GM23338 (cell line): Measurements from ENCODE around the gene KRTAP12-1. TPM values are rescaled to one million over a fixed set of nuclear protein-coding genes. Genes with fewer than 3 reads are reported as not detected.

Experiments
- ATAC-seq: fragments of 200-7000 bp; cut with Tn5 transposase; 3 replicates; pipeline ENCODE4 v1.9.1; 2020
- DNase-seq: peaks from one replicate; pipeline ENCODE4 v3.0.0-alpha.2; 2015; ENCODE audit warnings: low spot score
- H2AFZ ChIP-seq: fragments of 200-600 bp; sonication (generic); 2 replicates; pipeline ENCODE4 v1.8.0; 2016; ENCODE audit warnings: antibody characterized with exemption, mild to moderate bottlenecking, moderate library complexity
- H3F3A ChIP-seq: fragments of 200-600 bp; sonication (generic); replicated peaks from 2 replicates; pipeline ENCODE4 v1.8.0; 2017; ENCODE audit warnings: antibody characterized with exemption, mixed run types, low read depth
- H3K27ac ChIP-seq: fragments of 200-600 bp; sonication (generic); 2 replicates; pipeline ENCODE4 v1.6.1; 2016; ENCODE audit warnings: low read depth
- H3K27me3 ChIP-seq: fragments of 200-600 bp; sonication (generic); 2 replicates; pipeline ENCODE4 v1.8.0; 2016; ENCODE audit warnings: mild to moderate bottlenecking, mixed run types, moderate library complexity; ENCODE audit not compliant: insufficient read depth
- H3K36me3 ChIP-seq: fragments of 200-600 bp; sonication (generic); 2 replicates; pipeline ENCODE4 v1.8.0; 2016; ENCODE audit warnings: mild to moderate bottlenecking; ENCODE audit not compliant: insufficient read depth
- H3K4me1 ChIP-seq: fragments of 200-600 bp; sonication (generic); 2 replicates; pipeline ENCODE4 v1.8.0; 2016; ENCODE audit warnings: mild to moderate bottlenecking, moderate library complexity; ENCODE audit not compliant: insufficient read depth
- H3K4me2 ChIP-seq: fragments of 200-600 bp; sonication (generic); 2 replicates; pipeline ENCODE4 v1.7.1; 2017; ENCODE audit warnings: mixed run types
- H3K4me3 ChIP-seq: fragments of 200-600 bp; sonication (generic); 2 replicates; pipeline ENCODE4 v1.6.1; 2016; ENCODE audit warnings: mixed run types
- H3K79me2 ChIP-seq: fragments of 200-600 bp; sonication (generic); replicated peaks from 2 replicates; pipeline ENCODE4 v1.8.0; 2017; ENCODE audit warnings: mild to moderate bottlenecking; ENCODE audit not compliant: insufficient read depth
- H3K9me2 ChIP-seq: fragments of 200-600 bp; sonication (generic); 2 replicates; pipeline ENCODE4 v1.8.0; 2017; ENCODE audit not compliant: insufficient read depth
- H4K20me1 ChIP-seq: fragments of 200-600 bp; sonication (generic); replicated peaks from 2 replicates; pipeline ENCODE4 v1.8.0; 2017; ENCODE audit warnings: mild to moderate bottlenecking; ENCODE audit not compliant: insufficient read depth
- H3K27ac Mint-ChIP-seq: 2 replicates; pipeline ENCODE4 v1.8.0; 2020; ENCODE audit warnings: inconsistent platforms, mild to moderate bottlenecking, moderate library complexity, mixed read lengths
- H3K27me3 Mint-ChIP-seq: 3 replicates; pipeline ENCODE4 v1.8.0; 2022; ENCODE audit warnings: low read depth, mild to moderate bottlenecking, moderate library complexity, mixed read lengths, inconsistent platforms; ENCODE audit not compliant: insufficient read depth, poor library complexity
- H3K36me3 Mint-ChIP-seq: 3 replicates; pipeline ENCODE4 v1.8.0; 2021; ENCODE audit warnings: low read depth, mild to moderate bottlenecking, inconsistent platforms, moderate library complexity, mixed read lengths
- H3K4me1 Mint-ChIP-seq: 3 replicates; pipeline ENCODE4 v1.8.0; 2020; ENCODE audit warnings: mild to moderate bottlenecking, inconsistent platforms, mixed read lengths
- H3K4me3 Mint-ChIP-seq: 3 replicates; pipeline ENCODE4 v1.8.0; 2021; ENCODE audit warnings: moderate library complexity, mild to moderate bottlenecking, inconsistent platforms, mixed read lengths
- H3K9me3 Mint-ChIP-seq: 3 replicates; pipeline ENCODE4 v1.8.0; 2020; ENCODE audit warnings: moderate library complexity, mild to moderate bottlenecking, inconsistent platforms, mixed read lengths
- EZH2 ChIP-seq: fragments of 200-600 bp; sonication (generic); IDR thresholded peaks from one replicate; pipeline ENCODE4 v1.8.0; 2017; ENCODE audit warnings: antibody characterized with exemption, mild to moderate bottlenecking, low read depth; ENCODE audit not compliant: unreplicated experiment
- REST ChIP-seq: IDR thresholded peaks from one replicate; pipeline ENCODE4 v1.6.1; 2018; ENCODE audit warnings: antibody characterized with exemption; ENCODE audit not compliant: unreplicated experiment
- ZNF114 ChIP-seq: fragments of 250-450 bp; sonication (Bioruptor Pico); IDR thresholded peaks from 2 replicates; pipeline ENCODE4 v1.5.0; 2020; ENCODE audit warnings: mild to moderate bottlenecking, moderate library complexity
- ZNF462 ChIP-seq: fragments of 250-450 bp; sonication (Bioruptor Pico); IDR thresholded peaks from 2 replicates; pipeline ENCODE4 v1.5.0; 2020; ENCODE audit warnings: mild to moderate bottlenecking, moderate library complexity
- polyA plus RNA-seq: library from polyadenylated mRNA; unstranded; fragments of >200 nt; fragmentation: Nextera tagmentation; extraction: Ambion mirVana; gene quantifications from 2 replicates; pipeline ENCODE4 v1.2.1, GENCODE V29; 2016
- total RNA-seq: library from RNA; depleted of rRNA; stranded (reverse); fragments of >200 nt; shearing (Covaris generic); gene quantifications from 2 replicates; pipeline ENCODE4 v1.2.3, GENCODE V29; 2014

KRTAP12-1 gene
- total and polyA plus RNA-seq, 2 experiments from 2014 or later, result not detected

GRCh38 chr21:44687671-44688070 is 5.7 kb upstream of the KRTAP12-1 start (continued):
- TF ChIP-seq ZNF462 (no peak), ZNF114 (CRISPR knock-in tag) (no peak)

- Histone ChIP-seq H3K4me1 (peaks cover 6% of the 10 kb centered on the region), H3F3A (0 out of 2 replicates have a peak, but pooled peaks cover 4% of the 10 kb centered on the region), H2AFZ (peak overlapping the region; percentile 92), H3K9me2 (no peaks in the 10 kb centered on the region), H3K4me2 (0 out of 2 replicates have a peak overlapping the region, but pooled peaks have one; percentile 8), H4K20me1 (no peaks in the 10 kb centered on the region), H3K79me2 (no peaks in the 10 kb centered on the region), H3K36me3 (no peaks in the 10 kb centered on the region), H3K27ac (no peak overlapping the region), H3K27me3 (no peaks in the 10 kb centered on the region), H3K4me3 (no peak overlapping the region)
- Mint-ChIP-seq H3K27ac (no peak overlapping the region; the same call in 1 of the 2 replicates), H3K4me1 (peaks cover 24% of the 10 kb centered on the region), H3K36me3 (no peaks in the 10 kb centered on the region), H3K4me3 (no peak overlapping the region; the same call in 2 of the 3 replicates), H3K9me3 (peaks cover 3% of the 10 kb centered on the region), H3K27me3 (peaks cover 16% of the 10 kb centered on the region)
- ATAC-seq (peak; percentile 43), DNase-seq (peak; percentile 10)
- TF ChIP-seq EZH2 (no peak), REST (no peak), ZNF462 (no peak)
Observed at GRCh38 chr21:44686843-44687561, 5.0 kb upstream of the KRTAP12-1 start.
